GM12873 (cell line): Measurements from ENCODE around the gene KBTBD8.

Source experiments
- TF ChIP-seq, protein P1 (sequence below): IDR thresholded peaks from 2 replicates; pipeline ENCODE4 v1.5.1; 2012; ENCODE audit warnings: low read depth, mild to moderate bottlenecking, moderate library complexity, low read length, control low read depth; ENCODE audit not compliant: insufficient read depth; ENCODE audit errors: missing control alignments

Gene KBTBD8

DNA sequence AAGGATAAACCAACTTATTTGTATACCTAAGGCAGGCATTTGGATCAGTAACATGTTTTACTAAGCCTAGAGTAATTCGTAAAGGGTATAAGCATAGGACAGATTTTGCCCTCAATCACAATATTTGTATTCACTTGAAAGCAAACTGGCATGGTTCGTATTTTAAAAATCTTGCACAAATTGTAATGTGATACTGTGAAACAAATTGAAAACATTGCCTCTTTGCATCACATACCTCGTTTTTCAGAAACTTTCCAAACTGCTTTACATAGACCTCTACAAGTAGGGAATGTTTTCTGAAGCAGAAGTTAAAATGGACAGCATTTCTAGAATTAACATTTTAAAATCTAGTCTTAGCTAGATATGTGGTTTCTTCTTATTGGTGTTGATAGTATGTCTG lies 11.6 kb downstream of the KBTBD8 start:
- TF ChIP-seq, protein P1, sequence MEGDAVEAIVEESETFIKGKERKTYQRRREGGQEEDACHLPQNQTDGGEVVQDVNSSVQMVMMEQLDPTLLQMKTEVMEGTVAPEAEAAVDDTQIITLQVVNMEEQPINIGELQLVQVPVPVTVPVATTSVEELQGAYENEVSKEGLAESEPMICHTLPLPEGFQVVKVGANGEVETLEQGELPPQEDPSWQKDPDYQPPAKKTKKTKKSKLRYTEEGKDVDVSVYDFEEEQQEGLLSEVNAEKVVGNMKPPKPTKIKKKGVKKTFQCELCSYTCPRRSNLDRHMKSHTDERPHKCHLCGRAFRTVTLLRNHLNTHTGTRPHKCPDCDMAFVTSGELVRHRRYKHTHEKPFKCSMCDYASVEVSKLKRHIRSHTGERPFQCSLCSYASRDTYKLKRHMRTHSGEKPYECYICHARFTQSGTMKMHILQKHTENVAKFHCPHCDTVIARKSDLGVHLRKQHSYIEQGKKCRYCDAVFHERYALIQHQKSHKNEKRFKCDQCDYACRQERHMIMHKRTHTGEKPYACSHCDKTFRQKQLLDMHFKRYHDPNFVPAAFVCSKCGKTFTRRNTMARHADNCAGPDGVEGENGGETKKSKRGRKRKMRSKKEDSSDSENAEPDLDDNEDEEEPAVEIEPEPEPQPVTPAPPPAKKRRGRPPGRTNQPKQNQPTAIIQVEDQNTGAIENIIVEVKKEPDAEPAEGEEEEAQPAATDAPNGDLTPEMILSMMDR, result no peak

DNA sequence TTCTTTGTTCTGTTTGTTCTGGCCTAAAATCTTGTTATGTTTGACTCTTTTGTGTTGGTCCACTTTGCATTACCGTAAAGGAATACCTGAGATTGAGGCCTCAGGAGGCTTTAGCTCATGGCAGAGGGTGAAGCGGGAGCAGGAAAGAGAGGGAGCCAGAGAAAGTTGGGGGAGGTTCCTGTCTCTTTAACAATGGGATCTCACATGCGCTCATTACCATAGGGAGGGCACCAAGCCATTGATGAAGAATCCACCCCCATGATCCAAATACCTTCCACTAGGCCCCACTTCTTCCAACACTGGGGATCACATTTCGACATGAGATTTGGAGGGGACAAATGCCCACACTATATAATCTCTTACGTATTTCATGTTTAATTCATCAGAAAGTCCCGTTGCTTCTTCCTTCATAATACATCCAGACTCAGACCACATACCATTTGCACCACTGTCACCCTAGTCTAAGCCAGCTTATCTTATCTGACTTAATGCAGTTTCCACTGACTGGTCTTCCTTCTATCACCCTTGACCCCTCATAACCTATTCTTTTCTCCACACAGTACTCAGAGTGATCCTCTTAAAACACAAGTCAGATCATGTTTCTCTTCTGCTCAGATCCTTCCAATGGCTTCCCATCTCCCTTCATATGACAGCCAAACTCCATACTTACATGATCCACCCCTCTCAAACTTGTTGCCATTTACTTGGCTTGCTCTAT lies 13.5 kb downstream of the KBTBD8 start:
- TF ChIP-seq, protein P1, result no peak

DNA sequence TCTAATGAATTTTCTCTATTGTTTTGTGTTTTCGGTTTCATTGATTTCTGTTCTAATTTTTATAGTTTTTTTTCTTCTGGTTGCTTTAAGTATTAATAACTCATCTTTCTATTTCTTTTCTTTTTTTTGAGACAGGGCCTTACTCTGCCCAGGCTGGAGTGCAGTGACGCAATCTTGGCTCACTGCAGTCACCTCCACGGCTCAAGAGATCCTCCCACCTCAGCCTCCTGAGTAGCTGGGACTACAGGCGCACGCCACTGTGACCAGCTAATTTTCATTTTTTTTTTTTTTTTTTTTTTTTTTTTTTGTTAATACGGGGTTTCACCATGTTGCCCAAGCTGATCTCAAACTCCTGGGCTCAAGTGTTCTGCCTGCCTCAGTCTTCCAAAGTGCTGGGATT lies 14.5 kb downstream of the KBTBD8 start:
- TF ChIP-seq, protein P1, result no peak

DNA sequence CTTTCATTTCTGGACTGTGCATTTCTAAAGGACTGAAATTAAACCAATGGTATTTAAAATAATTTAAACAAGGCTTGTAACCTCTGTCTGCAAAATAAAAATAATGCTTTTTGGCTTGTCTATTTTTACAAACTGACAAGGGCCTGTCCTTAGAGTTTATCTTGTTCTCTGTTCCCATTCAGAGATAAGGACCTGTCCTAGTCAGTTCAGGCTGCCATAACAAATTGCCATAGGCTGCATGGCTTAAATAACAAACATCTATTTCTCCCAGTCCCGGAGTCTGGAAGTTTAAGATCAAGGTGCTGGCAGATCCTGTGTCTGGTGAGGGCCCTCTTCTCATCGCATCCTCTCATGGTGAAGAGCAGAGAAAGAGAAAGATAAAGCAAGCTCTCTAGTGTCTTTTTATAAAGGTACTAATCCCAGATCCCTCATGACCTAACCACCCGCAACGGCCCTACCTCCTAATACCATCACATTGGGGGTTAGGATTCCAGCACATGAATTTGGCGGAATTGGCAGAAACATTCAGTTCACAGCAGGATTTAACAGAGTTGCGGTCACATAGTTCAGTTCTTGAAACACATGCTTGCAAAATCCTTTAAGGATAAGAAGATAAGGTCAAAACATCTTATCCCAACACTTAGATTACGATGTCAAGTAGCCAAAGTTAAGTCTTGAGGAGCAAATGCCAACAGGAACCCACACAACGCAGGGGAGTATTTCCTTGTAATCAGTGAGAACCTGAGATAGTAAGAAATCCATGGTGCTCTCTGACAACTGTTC lies 17.8 kb downstream of the KBTBD8 start:
- TF ChIP-seq, protein P1, result no peak

DNA sequence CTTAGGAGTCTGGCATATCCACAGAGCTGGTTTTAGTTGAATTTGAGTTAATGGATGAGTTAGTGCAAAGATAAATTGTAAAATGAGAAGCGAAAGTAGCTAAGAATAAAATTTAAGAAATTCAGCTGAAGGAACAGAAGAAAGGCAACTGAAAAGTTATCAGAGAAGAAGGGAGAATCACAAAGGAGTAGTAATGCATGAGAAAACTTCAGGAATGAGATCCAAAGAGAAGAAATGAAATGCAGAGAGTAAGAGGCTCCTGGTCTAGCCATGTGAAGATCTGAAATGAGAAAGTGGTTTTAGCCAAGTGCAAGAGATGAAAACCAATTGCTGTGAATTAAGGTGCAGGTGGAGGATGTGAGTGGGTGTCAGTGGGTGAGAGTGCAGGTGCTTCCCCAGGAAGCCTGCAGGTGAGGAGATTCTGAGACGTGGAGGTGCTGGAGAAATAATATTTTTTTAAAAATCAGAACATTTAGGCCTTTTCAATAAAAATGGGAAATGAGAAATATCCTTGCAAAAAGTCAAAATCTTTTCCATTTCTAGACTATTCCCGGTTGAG lies 18.5 kb downstream of the KBTBD8 start:
- TF ChIP-seq, protein P1, result no peak

DNA sequence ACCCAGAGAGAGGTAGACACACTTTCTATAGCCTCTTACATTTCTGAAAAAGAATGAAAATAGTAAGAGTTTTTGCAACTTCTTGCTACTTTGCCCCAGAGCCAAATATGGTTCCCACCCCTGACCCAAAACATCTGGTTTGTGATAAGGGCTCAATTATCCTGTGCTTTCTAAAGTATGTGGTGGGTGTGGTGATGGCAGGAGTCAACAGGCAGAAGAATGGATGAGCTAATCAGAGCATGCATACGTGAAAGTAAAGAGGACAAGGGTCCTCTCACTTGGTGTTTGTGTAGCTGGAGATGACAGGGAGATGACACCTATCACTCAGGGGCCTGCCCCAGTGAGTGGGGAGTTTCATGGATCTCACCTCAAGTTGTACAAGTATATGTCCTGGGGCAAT lies 19.1 kb downstream of the KBTBD8 start:
- TF ChIP-seq, protein P1, result no peak

DNA sequence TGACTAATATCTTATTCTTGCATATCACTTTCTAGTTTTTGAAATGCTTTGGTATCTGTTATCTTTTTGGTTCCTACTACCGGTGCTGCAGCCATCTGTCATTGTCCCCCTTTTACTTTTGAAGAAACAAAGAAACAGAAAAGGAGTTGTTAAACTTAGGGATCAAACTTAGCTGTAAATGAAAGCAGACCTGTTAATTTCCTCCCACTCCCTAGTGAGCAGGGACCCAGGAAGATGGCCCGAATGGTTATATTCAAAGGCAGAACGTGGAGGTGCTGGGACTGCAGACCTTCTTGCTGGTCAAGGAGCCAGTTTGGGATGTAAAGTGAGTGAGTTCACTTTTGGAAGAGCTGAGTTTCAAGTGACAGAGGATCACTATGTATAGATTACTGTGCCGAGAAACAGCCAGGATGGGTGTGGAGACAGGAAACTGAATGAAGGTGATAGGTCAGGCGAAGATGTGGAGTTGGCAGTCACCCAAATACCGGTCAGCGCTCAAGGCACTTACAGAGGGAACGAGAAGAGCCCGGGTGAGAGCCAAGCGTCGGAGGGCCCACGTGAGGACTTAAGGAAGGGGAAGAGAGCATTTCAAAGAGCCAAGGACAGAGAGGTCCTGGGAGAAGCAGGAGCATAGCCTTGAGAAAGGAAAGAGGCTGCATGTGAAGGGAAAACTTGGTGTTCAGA lies 20.1 kb downstream of the KBTBD8 start:
- TF ChIP-seq, protein P1, result no peak
